Keratinocyte (primary cell): ENCODE data around the gene OCLN. TPM values are rescaled to one million over a fixed set of nuclear protein-coding genes. Genes with fewer than 3 reads are reported as not detected.

Experiments
- DNase-seq: peaks from one replicate; pipeline ENCODE4 v3.0.0-alpha.2; 2011; ENCODE audit warnings: low read depth, missing footprints, low spot score
- FAIRE-seq: peaks from 2 replicates; lab custom pipeline; 2011; peaks lifted over from hg19 to GRCh38; lab: Jason Lieb, UNC
- H2AFZ ChIP-seq: 2 replicates; pipeline ENCODE4 v1.6.0; 2012; ENCODE audit warnings: low read length, control low read depth, inconsistent platforms; ENCODE audit not compliant: control insufficient read depth
- H3K27ac ChIP-seq: 2 replicates; pipeline ENCODE4 v1.5.1; 2011; ENCODE audit warnings: low read length; ENCODE audit not compliant: control insufficient read depth, insufficient read depth
- H3K27me3 ChIP-seq: 3 replicates; pipeline ENCODE4 v1.6.0; 2011; ENCODE audit warnings: low read length; ENCODE audit not compliant: control insufficient read depth, insufficient read depth; ENCODE audit errors: extremely low read depth
- H3K36me3 ChIP-seq, 2 experiments: 2 replicates in 1 of 2; 3 replicates in 1 of 2; pipeline ENCODE4 v1.5.1; 2011; ENCODE audit warnings: low read length in 2 of 2, mild to moderate bottlenecking in 1 of 2; ENCODE audit not compliant: control insufficient read depth in 2 of 2, insufficient read depth in 2 of 2; ENCODE audit errors: extremely low read depth in 1 of 2
- H3K4me1 ChIP-seq: 3 replicates; pipeline ENCODE4 v1.5.1; 2011; ENCODE audit warnings: low read length; ENCODE audit not compliant: control insufficient read depth, insufficient read depth; ENCODE audit errors: extremely low read depth
- H3K4me2 ChIP-seq: 3 replicates; pipeline ENCODE4 v1.6.0; 2011; ENCODE audit warnings: low read depth, low read length; ENCODE audit not compliant: control insufficient read depth, insufficient read depth; ENCODE audit errors: extremely low read depth
- H3K4me3 ChIP-seq, 3 experiments: fragments of 200-600 bp in 1 of 3; sonication (generic) in 1 of 3; 2 replicates in 2 of 3; 3 replicates in 1 of 3; pipeline ENCODE4 v1.5.1; 2011 to 2016; ENCODE audit warnings: low read length in 3 of 3, mild to moderate bottlenecking in 3 of 3, control low read depth in 2 of 3, inconsistent platforms in 1 of 3, low read depth in 1 of 3, mixed read lengths in 1 of 3, mixed run types in 1 of 3, moderate library complexity in 1 of 3; ENCODE audit not compliant: control insufficient read depth in 2 of 3, insufficient read depth in 2 of 3; ENCODE audit errors: extremely low read depth in 1 of 3
- H3K79me2 ChIP-seq: 2 replicates; pipeline ENCODE4 v1.6.0; 2012; ENCODE audit warnings: low read length; ENCODE audit not compliant: control insufficient read depth, insufficient read depth
- H3K9ac ChIP-seq: 3 replicates; pipeline ENCODE4 v1.6.0; 2011; ENCODE audit warnings: low read length; ENCODE audit not compliant: control insufficient read depth, insufficient read depth; ENCODE audit errors: extremely low read depth
- H3K9me1 ChIP-seq: 3 replicates; pipeline ENCODE4 v1.6.0; 2011; ENCODE audit warnings: low read length; ENCODE audit not compliant: control insufficient read depth, insufficient read depth; ENCODE audit errors: extremely low read depth
- H3K9me3 ChIP-seq: 2 replicates; pipeline ENCODE4 v1.5.1; 2012; ENCODE audit warnings: low read depth, low read length; ENCODE audit not compliant: control insufficient read depth
- H4K20me1 ChIP-seq: 3 replicates; pipeline ENCODE4 v1.6.0; 2011; ENCODE audit warnings: low read length; ENCODE audit not compliant: control insufficient read depth, insufficient read depth; ENCODE audit errors: extremely low read depth
- CTCF ChIP-seq, 3 experiments: IDR thresholded peaks in 1 of 3; conservative IDR thresholded peaks in 1 of 3; optimal IDR thresholded peaks in 1 of 3; 2 replicates in 2 of 3; 3 replicates in 1 of 3; pipeline versions ENCODE3 to v1.5.1; 2011; ENCODE audit warnings: low read length in 3 of 3, mild to moderate bottlenecking in 3 of 3, moderate library complexity in 2 of 3, control low read depth in 1 of 3, inconsistent platforms in 1 of 3; ENCODE audit not compliant: insufficient read depth in 2 of 3; ENCODE audit errors: extremely low read depth in 1 of 3
- EZH2 ChIP-seq: IDR thresholded peaks from one replicate; pipeline ENCODE4 v1.6.1; 2012; ENCODE audit warnings: inconsistent platforms, mild to moderate bottlenecking, low read length, moderate library complexity
- dilution Hi-C: fragments of 300-500 bp; cut with MboI; formaldehyde crosslinking; loops from one replicate; pipeline ENCODE4 v1.7.0; 2020; ENCODE audit warnings: low sequenced_read_pairs; ENCODE audit not compliant: extremely low pct_ligation_motif_present
- polyA plus RNA-seq, 5 experiments: library from polyadenylated mRNA; depleted of rRNA in 3 of 5; stranded (reverse) in 3 of 5; stranded (forward) in 1 of 5; unstranded in 1 of 5; fragments of >200 nt; gene quantifications; 1 replicate in 1 of 5; 2 replicates in 3 of 5; 3 replicates in 1 of 5; pipeline versions ENCODE4 v1.2.1 to v1.2.3, GENCODE V29; 2011 to 2012; ENCODE audit warnings: missing spikeins in 2 of 5, low read depth in 1 of 5, low replicate concordance in 1 of 5

The OCLN gene
- polyA plus RNA-seq, 1 donor (not counting 4 experiments of a cell fraction or from before 2014, with no cell fraction given) = 4.6 TPM

- TF ChIP-seq CTCF (optimal IDR thresholded peaks at IDR 0.05 in 1 of 3, IDR thresholded peaks at IDR 0.05 in 1 of 3, conservative IDR thresholded peaks at IDR 0.05 in 1 of 3; ENCODE audit: extremely low read depth in 1 of 3, insufficient read depth in 2 of 3, low read length in 3 of 3) = no peak
- TF ChIP-seq EZH2 = no peak
- no peaks in the 10 kb centered on the region for H3K79me2 ChIP-seq
- H3K4me1 ChIP-seq = no peaks in the 10 kb centered on the region
- H3K9me3 ChIP-seq = no peaks in the 10 kb centered on the region
- H4K20me1 ChIP-seq = no peaks in the 10 kb centered on the region
- no peaks in the 10 kb centered on the region for H3K27me3 ChIP-seq
- FAIRE-seq (no peak), DNase-seq (no peak)
- H3K9me1 ChIP-seq = no peaks in the 10 kb centered on the region
- no peak overlapping the region for H3K27ac ChIP-seq
- dilution Hi-C loops = no loop called here
- H3K4me3 ChIP-seq = no peak overlapping the region
- no peaks in the 10 kb centered on the region for H3K36me3 ChIP-seq
- no peak overlapping the region for H3K4me2 ChIP-seq
- no peak overlapping the region for H2AFZ ChIP-seq
- H3K9ac ChIP-seq = no peak overlapping the region
Measured at GRCh38 chr5:69484891-69485290, 7.7 kb upstream of the OCLN start.

GRCh38 chr5:69485471-69485870, 7.1 kb upstream of the OCLN start:
- Histone ChIP-seq H3K9ac (no peak overlapping the region), H4K20me1 (no peaks in the 10 kb centered on the region), H3K4me3 (no peak overlapping the region), H3K4me2 (no peak overlapping the region), H3K79me2 (no peaks in the 10 kb centered on the region), H3K9me1 (no peaks in the 10 kb centered on the region), H3K27me3 (no peaks in the 10 kb centered on the region), H3K9me3 (no peaks in the 10 kb centered on the region), H3K4me1 (no peaks in the 10 kb centered on the region), H3K36me3 (no peaks in the 10 kb centered on the region), H2AFZ (no peak overlapping the region), H3K27ac (no peak overlapping the region)
- FAIRE-seq (no peak), DNase-seq (no peak)
- TF ChIP-seq CTCF (optimal IDR thresholded peaks at IDR 0.05 in 1 of 3, IDR thresholded peaks at IDR 0.05 in 1 of 3, conservative IDR thresholded peaks at IDR 0.05 in 1 of 3; ENCODE audit: extremely low read depth in 1 of 3, insufficient read depth in 2 of 3, low read length in 3 of 3) (no peak), EZH2 (no peak)
- dilution Hi-C loops = no loop called here
